ENCODE data around the gene RUNX2.

The RUNX2 gene

GRCh38 chr6:45592991-45593390 is 264.9 kb downstream of the RUNX2 start:
- TF ChIP-seq ZFP3 (CRISPR knock-in tag; IDR thresholded peaks at IDR 0.05) (no peak), ARNTL (CRISPR knock-in tag; IDR thresholded peaks at IDR 0.05; ENCODE audit: borderline replicate concordance, low read depth) (no peak), PPARA (CRISPR knock-in tag; IDR thresholded peaks at IDR 0.05; ENCODE audit: borderline replicate concordance) (no peak), CREB5 (CRISPR knock-in tag; IDR thresholded peaks at IDR 0.05; ENCODE audit: low read depth) (no peak), GLIS3 (CRISPR knock-in tag; IDR thresholded peaks at IDR 0.05) (no peak), SNAI2 (CRISPR knock-in tag; IDR thresholded peaks at IDR 0.05) (no peak)
- ATAC-seq: no peak

GRCh38 chr6:45595010-45595851 is 267.1 kb downstream of the RUNX2 start:
- TF ChIP-seq CSRNP3 (CRISPR knock-in tag; IDR thresholded peaks at IDR 0.05) (no peak), ZNF70 (CRISPR knock-in tag; IDR thresholded peaks at IDR 0.05) (no peak), GLIS3 (CRISPR knock-in tag; IDR thresholded peaks at IDR 0.05) (no peak), TOX (CRISPR knock-in tag; IDR thresholded peaks at IDR 0.05; ENCODE audit: borderline replicate concordance) (no peak), ZC3H10 (CRISPR knock-in tag; IDR thresholded peaks at IDR 0.05) (no peak), ESRRG (CRISPR knock-in tag; IDR thresholded peaks at IDR 0.05) (no peak)
- ATAC-seq: no peak

- no peak for ATAC-seq
- no peak for TF ChIP-seq TOX (CRISPR knock-in tag; IDR thresholded peaks at IDR 0.05; ENCODE audit: borderline replicate concordance)
- no peak for TF ChIP-seq TCF4 (CRISPR knock-in tag; IDR thresholded peaks at IDR 0.05; ENCODE audit: borderline replicate concordance)
- TF ChIP-seq ISL1 (CRISPR knock-in tag; IDR thresholded peaks at IDR 0.05): no peak
- no peak for TF ChIP-seq POU6F1 (CRISPR knock-in tag; IDR thresholded peaks at IDR 0.05; ENCODE audit: borderline replicate concordance, low read depth)
- TF ChIP-seq CREB5 (CRISPR knock-in tag; IDR thresholded peaks at IDR 0.05; ENCODE audit: low read depth): no peak
- TF ChIP-seq OSR1 (CRISPR knock-in tag; IDR thresholded peaks at IDR 0.05): no peak
- TF ChIP-seq BACH2 (CRISPR knock-in tag; IDR thresholded peaks at IDR 0.05; ENCODE audit: borderline replicate concordance): no peak
- TF ChIP-seq PATZ1 (CRISPR knock-in tag; IDR thresholded peaks at IDR 0.05; ENCODE audit: borderline replicate concordance): no peak
- TF ChIP-seq ZNF8 (CRISPR knock-in tag; IDR thresholded peaks at IDR 0.05): no peak
- TF ChIP-seq SNAI2 (CRISPR knock-in tag; IDR thresholded peaks at IDR 0.05): no peak
- TF ChIP-seq ZNF565 (CRISPR knock-in tag; conservative IDR thresholded peaks at IDR 0.05; ENCODE audit: low read depth): no peak
- no peak for TF ChIP-seq ZC3H10 (CRISPR knock-in tag; IDR thresholded peaks at IDR 0.05)
- TF ChIP-seq ESRRG (CRISPR knock-in tag; IDR thresholded peaks at IDR 0.05): no peak
- TF ChIP-seq ZFP3 (CRISPR knock-in tag; IDR thresholded peaks at IDR 0.05): no peak
- TF ChIP-seq ARNTL (CRISPR knock-in tag; IDR thresholded peaks at IDR 0.05; ENCODE audit: borderline replicate concordance, low read depth): no peak
These were observed 269.3 kb downstream of the RUNX2 start for GRCh38 chr6:45597424-45597823.

- no peak for TF ChIP-seq POU6F1 (CRISPR knock-in tag; IDR thresholded peaks at IDR 0.05; ENCODE audit: borderline replicate concordance, low read depth)
- no peak for TF ChIP-seq CSRNP3 (CRISPR knock-in tag; IDR thresholded peaks at IDR 0.05)
- TF ChIP-seq GLIS3 (CRISPR knock-in tag; IDR thresholded peaks at IDR 0.05): no peak
- TF ChIP-seq ZC3H10 (CRISPR knock-in tag; IDR thresholded peaks at IDR 0.05): no peak
- TF ChIP-seq PPARA (CRISPR knock-in tag; IDR thresholded peaks at IDR 0.05; ENCODE audit: borderline replicate concordance): no peak
- no peak for TF ChIP-seq ZNF8 (CRISPR knock-in tag; IDR thresholded peaks at IDR 0.05)
- TF ChIP-seq ESRRG (CRISPR knock-in tag; IDR thresholded peaks at IDR 0.05): no peak
- no peak for TF ChIP-seq ZFP30 (CRISPR knock-in tag; IDR thresholded peaks at IDR 0.05)
- no peak for TF ChIP-seq ZFP3 (CRISPR knock-in tag; IDR thresholded peaks at IDR 0.05)
- no peak for TF ChIP-seq ISL1 (CRISPR knock-in tag; IDR thresholded peaks at IDR 0.05)
- ATAC-seq: no peak
These were observed 270.9 kb downstream of the RUNX2 start for GRCh38 chr6:45599053-45599452.
